GM18502 (cell line): ENCODE measurements around the gene RAD51B.
"Not testable (repeated sequence)": the region's sequence is repeated elsewhere in the genome, so short reads cannot be mapped to it uniquely, and the experiment has no call there.

Experiments used
- ATAC-seq: cut with Tn5 transposase; IDR thresholded peaks from one replicate; pipeline ENCODE4 v1.9.1; 2021; ENCODE audit warnings: mild to moderate bottlenecking; ENCODE audit not compliant: unreplicated experiment, poor library complexity

Gene RAD51B

DNA sequence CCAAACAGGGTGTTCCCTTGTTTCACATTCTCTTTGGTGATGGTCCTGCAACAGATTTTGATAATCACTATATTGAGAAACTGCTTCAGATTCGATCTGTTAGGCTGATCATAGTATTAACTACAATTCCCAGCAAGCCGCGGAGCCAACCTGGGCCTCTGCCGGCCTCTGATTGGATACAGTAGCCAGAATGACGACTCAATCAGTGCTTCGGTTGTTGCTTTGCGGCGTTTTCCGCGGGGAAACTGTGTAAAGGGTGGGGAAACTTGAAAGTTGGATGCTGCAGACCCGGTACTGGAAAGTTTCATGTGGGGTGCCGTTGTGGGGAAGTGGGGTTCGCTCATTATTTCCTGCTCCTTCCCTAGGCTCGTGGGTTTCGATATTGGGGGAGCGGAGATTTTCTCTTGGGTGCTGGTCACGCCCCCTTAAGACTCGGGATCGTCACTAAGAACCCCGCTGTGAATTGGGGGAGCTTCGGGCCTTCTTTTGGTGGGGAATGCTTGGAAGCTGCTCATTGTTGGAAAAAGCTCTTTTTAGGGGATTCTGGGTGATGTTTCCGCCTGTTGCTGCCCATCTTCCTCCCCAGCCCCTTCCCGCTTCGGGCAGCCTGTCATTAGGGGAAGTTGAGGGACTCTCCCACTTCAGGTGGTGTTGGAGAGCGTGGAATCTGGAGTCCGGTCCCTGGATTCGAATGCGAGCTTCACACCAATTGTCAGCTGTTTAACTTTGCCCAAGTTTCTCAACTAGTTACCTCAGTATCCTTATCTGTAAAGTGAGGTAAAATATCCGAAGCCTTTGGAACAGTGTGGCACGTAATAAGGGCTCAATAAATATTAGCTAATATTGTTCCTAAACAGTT lies at the start of gene RAD51B:
RAD51B (plus strand) TSS at position 217 of the 859 bp plus-strand sequence.
- ATAC-seq: peak; percentile 65

DNA sequence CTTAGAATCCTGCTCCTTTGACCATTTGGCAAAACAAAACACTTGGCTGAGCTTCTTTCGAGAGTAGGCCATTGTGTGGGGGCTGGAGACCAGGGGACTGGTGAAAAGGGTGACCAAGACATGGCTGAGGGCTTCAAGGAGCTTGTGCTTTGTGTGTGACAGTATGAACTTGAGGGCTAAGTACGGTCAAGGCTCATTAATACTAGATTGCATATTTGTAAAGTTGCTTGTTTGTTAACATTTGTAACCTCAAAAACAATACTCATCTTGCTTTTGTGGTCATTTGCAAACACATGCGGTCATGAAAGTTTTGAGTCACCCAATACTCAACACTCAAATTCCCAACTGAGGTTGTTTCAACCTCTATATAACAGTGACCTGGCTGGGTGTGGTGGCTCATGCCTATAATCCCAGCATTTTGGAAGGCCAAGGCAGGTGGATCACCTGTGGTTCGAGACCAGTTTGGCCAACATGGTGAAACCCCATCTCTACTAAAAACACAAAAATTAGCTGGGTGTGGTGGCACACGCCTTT lies 45.7 kb upstream of the RAD51B start:
- no peak for ATAC-seq

GRCh38 chr14:67776653-67777322 lies 42.8 kb upstream of the RAD51B start:
- no peak for ATAC-seq

DNA sequence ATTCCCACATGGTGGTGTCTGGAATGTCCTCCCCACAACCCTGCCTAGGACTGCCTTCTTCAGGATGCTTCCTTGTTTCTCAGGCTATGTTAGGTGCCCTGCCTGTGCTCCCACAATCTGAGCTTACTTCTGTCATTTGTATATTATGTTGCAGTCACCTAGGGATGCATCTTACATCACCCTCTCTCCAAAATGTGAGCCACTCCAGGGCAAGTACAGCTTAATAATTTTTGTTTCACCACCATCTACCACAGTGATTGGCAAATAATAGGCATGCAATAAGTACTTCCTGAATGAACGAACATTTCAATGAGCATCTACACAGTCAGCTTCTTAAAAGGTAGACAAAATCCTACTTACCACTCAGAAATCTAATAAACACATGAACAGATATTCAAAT lies 40.8 kb upstream of the RAD51B start:
- ATAC-seq: no peak

- ATAC-seq: no peak
These were observed 37.5 kb upstream of the RAD51B start for GRCh38 chr14:67782090-67782489.

- no peak for ATAC-seq
These were observed 35.2 kb upstream of the RAD51B start for GRCh38 chr14:67784244-67784823.

DNA sequence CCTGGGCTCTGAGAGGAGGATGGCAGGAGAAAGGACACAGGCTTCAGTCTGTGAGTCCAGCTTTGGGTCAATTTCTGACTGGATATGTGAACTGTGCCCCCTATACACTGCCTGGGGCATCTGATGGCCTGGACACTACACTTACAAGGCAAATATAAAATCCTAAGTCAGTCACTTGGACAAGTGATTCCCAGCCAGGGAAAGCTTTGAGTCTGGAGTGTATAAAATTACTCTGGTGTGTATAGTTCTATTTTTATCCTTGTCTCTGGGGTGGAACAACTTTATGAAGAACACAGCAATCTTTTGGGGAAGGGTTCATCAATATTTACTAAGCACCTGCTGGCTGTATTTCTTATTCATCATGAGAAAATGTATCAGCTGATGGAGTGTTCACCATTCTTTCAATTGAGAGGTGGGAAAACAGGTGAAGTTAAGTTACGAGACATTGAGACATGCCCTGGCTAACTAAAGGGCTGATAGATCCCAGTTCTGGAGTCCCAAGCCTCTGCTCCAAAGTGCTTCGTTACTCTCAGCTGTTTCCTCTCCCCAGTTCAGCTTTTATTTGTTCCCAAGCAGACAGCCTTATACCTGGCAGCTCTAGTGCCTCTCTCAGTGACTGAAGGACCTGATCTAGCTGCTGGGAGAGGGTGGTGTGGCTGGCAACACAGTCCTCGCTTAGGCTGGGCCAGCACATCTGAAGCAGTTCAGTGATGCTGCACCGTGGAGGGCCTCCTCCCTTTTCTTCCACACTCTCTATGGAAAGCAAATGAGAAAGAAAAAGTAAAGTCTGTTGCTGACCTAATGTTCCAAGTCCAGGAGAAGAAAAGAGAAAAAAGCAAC lies 34.1 kb upstream of the RAD51B start:
- no peak for ATAC-seq

DNA sequence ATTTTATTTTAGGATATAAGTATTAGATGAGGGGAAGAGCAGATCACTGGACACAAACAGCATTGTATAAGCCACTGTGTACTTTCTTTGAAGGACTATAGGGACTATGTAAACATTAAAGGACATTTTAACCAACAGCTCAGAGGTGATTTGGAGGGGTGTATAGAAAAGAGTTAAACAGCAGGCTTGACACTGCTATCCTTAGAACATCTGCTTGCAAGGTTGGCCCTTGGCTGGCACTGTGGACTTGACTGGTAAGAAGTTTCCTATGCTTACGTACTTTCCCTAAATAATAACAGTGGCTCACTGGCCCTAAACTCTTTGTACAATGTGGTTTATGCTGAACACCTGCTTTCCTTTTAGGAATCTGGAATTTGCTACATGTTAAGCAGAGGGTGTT lies 31.9 kb upstream of the RAD51B start:
- ATAC-seq: no peak

DNA sequence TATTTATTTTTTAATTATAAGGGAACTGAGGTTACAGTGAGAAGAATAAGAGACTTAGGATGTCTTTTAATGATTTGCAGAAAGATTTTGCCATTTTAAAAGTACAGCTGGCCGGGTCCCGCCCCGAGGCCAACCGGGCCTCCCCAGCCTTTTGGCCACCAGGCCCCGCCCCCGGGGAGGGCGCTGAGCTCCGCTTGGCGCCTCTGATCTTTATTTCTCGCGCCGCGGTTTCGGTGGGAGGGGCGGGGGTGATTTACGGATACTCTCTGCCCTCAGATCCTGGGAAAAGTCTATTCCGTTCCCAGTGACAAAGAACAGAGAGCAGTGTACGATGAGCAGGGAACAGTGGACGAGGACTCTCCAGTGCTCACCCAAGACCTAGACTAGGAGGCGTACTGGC lies 20.8 kb upstream of the RAD51B start:
- ATAC-seq: no peak

- ATAC-seq: no peak
These were observed 18.8 kb upstream of the RAD51B start for GRCh38 chr14:67800743-67801142.

DNA sequence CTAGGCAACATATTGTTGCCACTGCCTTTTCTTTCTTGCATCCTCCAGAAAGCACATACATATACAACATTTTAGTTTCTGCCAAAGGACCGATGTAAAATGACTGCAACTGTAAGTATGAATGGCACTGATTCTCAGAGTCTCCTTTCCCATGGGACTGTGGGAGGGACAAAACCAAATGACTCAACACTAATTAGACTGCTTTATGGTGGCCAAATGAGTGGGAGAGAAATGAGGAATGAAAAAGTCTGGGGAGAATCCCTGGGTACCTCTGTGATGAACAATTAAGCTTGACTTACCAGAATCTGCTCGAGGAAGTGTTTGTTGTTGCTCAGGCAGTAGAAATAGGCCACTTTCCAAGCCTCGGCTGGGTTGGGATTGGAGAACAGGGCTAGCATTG lies 13.3 kb upstream of the RAD51B start:
- no peak for ATAC-seq

GRCh38 chr14:67814821-67815220 lies 4.8 kb upstream of the RAD51B start:
- no peak for ATAC-seq

DNA sequence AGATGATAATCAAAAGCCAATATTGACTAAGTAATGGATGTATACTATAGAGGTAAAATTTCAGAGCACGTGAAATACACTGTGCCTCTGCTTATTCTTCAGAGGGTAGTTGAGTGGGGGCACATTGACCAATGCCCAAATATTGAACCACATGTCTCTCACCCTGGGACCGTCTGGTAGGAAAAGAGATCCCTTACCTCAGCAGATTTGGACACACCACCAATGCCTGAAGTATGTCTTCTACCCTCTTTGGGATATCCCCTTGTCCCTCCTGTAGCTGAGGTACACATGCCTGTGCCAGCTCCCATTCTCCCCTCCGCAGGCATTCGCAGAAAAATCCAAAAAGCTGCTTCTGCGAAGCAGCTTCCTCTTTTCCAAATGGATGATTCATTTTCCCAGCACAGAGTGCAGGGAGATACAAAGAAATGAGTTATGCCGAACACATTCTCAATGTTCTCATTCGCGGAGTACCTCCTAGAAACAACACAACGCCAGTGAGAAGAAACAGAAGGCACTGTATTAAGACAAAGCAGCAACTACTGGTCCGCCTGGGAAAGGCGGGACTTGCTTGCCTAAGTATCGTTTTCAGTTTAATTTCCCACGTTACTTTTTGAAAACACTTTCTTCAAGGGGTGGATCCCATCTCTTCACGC lies 3.9 kb upstream of the RAD51B start:
- ATAC-seq: no peak

DNA sequence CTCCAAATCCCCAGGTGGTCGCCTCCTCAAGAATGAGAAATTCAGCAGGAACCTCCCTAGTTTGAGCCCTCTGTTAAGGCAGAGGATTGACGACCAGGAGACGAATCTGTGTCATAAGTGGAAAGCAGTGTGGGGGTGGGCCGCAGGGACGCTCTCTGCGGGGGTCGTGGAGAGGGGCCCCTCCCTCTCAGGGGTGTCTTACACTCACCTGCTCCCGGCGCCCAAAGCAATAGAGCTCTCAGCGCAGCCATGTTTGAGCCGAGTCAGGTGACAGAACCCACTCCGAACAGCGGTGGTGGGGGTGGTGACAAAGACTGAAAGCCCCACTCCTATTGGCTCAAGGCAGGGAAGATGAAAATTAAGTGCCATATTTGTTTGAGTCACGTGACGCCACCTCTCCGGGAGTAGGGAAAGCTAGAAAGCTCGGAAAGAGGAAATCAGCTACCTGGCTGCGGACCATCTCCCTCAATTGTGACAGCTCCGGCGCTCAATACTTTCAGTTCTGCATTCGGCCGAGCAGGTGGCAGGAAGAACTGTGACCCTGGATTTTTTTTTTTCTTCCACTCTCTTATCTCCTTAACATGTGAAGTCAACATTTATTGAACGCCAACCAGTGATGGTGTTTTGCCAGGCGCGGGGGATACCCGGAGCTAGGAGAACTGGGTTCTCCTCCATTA lies 3.1 kb upstream of the RAD51B start, which contains the start of gene ZFYVE26:
ZFYVE26 (minus strand) TSS at position 265 of the 677 bp plus-strand sequence. CDS start 627 bp downstream, outside the sequence.
- peak; percentile 77 for ATAC-seq

DNA sequence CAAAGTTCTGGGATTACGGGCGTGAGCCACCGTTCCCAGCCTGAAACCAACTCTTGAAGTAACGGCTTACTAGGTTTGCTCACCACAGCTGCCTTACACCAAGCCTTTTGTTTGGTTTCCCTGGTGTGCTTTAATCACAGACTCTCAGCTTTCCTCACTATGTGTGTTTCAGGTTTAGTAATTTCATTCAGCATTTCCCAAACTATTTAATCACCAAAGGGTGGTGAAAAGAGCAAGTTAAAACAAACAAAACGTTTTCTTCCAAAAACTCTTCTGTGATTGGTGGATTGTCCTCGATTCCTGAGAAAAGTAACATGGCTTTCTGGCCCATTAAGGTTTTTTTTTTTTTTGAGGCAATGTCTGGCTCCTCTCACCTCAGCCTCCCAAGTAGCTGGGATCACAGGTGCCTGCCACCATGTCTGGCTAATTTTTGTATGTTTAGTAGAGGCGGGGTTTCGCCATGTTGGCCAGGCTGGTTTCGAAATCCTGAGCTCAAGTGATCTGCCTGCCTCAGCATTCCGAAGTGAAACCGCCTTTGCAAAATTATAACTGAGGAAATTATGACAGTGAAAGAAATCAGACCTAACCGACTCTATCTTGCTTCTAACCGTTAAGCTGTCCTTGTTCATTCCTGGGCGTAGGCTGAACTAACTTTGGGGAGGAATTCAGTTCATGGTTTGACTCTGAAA lies 1.7 kb upstream of the RAD51B start:
- no peak for ATAC-seq

DNA sequence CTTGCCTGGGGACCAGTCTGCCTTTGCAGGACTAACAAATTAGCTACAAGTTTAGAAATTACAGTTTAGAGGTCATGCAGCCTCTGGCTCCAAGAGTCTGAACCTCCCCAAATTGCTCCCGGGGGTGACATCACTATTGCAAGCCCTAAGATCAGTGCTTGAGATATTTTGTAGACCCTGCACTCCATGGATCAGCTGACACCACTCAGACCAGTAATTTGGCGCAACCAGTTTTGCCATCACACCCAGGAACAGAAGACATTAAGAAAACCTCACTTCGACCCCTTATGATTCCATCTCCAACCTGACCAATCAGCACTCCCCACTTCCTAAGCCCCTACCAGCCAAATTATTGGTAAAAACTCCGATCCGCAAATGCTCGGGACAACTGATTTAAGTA lies 1.1 kb upstream of the RAD51B start:
- not testable (repeated sequence) for ATAC-seq

DNA sequence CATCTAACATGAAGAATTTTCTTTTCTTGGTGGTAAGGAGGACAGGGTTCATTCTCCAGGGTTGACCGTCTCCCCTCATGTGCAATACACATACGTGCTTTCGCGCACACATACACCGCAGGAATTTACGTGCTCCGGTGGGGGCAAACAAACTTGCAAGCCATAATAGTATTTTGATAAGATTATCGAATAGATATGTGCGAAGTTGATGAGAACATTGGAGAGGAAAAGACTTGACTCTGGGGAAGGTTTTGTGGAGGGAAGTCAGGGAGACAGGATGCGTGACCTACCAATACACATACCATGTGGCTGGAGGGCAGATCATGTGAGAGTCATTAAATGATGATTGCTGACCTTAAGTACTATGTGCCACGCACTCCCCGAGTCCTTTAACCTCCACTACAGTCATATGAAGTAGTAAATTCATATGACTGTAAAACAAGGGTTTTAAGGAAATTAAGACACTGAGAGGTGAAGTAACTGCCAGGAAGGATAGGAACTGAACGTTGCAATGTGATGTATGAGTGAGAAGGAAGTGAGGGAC lies 921 bp downstream of the RAD51B start:
- no peak for ATAC-seq

GRCh38 chr14:67821121-67821520 lies 1.5 kb downstream of the RAD51B start:
- no peak for ATAC-seq
